Vagina (tissue), 2 donors: ENCODE results near the gene NOP56. TPM values are rescaled to one million over a fixed set of nuclear protein-coding genes. Genes with fewer than 3 reads are reported as not detected.

Experiments used
- DNase-seq, 2 donors: peaks; one replicate each; pipeline ENCODE4 v3.0.0-alpha.2; 2017; ENCODE audit errors: extremely low spot score in 2 of 2
- H3K27ac ChIP-seq: fragments of 200-600 bp; sonication (generic); one replicate; pipeline ENCODE4 v1.5.1; 2019
- H3K27me3 ChIP-seq: fragments of 200-600 bp; sonication (generic); one replicate; pipeline ENCODE4 v1.5.1; 2019
- H3K36me3 ChIP-seq, 2 donors: fragments of 200-600 bp; sonication (generic); one replicate each; pipeline ENCODE4 v1.5.1; 2017 to 2019
- H3K4me1 ChIP-seq: fragments of 200-600 bp; sonication (generic); one replicate; pipeline ENCODE4 v1.5.1; 2019
- H3K4me3 ChIP-seq, 2 donors: fragments of 200-600 bp; sonication (generic); 1 replicate in 1 of 2; 2 replicates in 1 of 2; pipeline ENCODE4 v1.5.1; 2016 to 2019
- H3K9me3 ChIP-seq: fragments of 200-600 bp; sonication (generic); one replicate; pipeline ENCODE4 v1.5.1; 2019
- POLR2A ChIP-seq, 2 donors: fragments of 450-650 bp; IDR thresholded peaks; one replicate each; pipeline ENCODE4 v1.6.1; 2017; ENCODE audit warnings: antibody characterized with exemption in 2 of 2, mild to moderate bottlenecking in 2 of 2, moderate library complexity in 2 of 2
- POLR2AphosphoS5 ChIP-seq, 2 donors: sonication (generic); formaldehyde crosslinking; IDR thresholded peaks; one replicate each; pipeline ENCODE4 v1.9.0; 2017; ENCODE audit warnings: antibody characterized with exemption in 2 of 2, mild to moderate bottlenecking in 2 of 2, low read depth in 1 of 2; ENCODE audit not compliant: insufficient read depth in 1 of 2
- intact Hi-C: fragments of 100-400 bp; cut with DNase I; formaldehyde crosslinking; loops from one replicate; pipeline ENCODE4 v1.15.1; 2023
- total RNA-seq: library from RNA; depleted of rRNA; stranded (reverse); fragments of >200 nt; gene quantifications from one replicate; pipeline ENCODE4 v1.2.3, GENCODE V29; 2016
- TF ChIP-seq, protein P1 (sequence below), 3 experiments: fragments of 450-650 bp in 2 of 3; fragments of 200-600 bp in 1 of 3; sonication (generic) in 1 of 3; IDR thresholded peaks; one replicate each; pipeline ENCODE4 v1.5.1; 2017 to 2019; ENCODE audit warnings: antibody characterized with exemption in 3 of 3, mild to moderate bottlenecking in 2 of 3, moderate library complexity in 2 of 3

The NOP56 gene
- total RNA-seq, 1 donor from 2014 or later: 87.7 TPM

DNA sequence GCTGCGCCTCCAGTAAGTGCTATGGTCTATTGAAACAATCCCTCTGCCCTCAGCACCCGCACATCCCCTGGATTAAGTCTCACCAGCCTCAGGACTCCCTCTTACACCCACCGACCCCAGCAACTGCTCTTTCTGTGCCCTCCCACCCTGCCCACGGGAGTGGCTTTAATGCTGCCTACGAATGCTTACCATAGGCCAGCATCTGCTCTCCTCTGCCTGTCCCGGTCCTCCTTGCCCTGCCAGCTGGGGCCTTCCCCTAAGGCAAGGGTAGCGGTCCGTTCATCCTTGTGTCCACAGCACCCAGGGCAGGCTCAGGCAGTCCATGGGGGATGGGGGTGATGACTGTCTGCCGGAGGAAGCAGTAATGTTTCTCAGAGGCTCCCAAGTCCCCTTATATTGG, 44.2 kb downstream of the NOP56 start:
- Histone ChIP-seq H3K27me3 (no peaks in the 10 kb centered on the region), H3K36me3 (no peaks in the 10 kb centered on the region), H3K4me3 (no peak overlapping the region), H3K27ac (no peak overlapping the region), H3K4me1 (peaks cover 17% of the 10 kb centered on the region), H3K9me3 (no peaks in the 10 kb centered on the region)
- peak; percentile 52 to 62 for DNase-seq
- intact Hi-C loops: no loop called here
- TF ChIP-seq POLR2A (IDR thresholded peaks at IDR 0.05) (no peak), POLR2AphosphoS5 (IDR thresholded peaks at IDR 0.05; ENCODE audit: insufficient read depth in 1 of 2, low read depth in 1 of 2) (no peak)
- TF ChIP-seq, protein P1, sequence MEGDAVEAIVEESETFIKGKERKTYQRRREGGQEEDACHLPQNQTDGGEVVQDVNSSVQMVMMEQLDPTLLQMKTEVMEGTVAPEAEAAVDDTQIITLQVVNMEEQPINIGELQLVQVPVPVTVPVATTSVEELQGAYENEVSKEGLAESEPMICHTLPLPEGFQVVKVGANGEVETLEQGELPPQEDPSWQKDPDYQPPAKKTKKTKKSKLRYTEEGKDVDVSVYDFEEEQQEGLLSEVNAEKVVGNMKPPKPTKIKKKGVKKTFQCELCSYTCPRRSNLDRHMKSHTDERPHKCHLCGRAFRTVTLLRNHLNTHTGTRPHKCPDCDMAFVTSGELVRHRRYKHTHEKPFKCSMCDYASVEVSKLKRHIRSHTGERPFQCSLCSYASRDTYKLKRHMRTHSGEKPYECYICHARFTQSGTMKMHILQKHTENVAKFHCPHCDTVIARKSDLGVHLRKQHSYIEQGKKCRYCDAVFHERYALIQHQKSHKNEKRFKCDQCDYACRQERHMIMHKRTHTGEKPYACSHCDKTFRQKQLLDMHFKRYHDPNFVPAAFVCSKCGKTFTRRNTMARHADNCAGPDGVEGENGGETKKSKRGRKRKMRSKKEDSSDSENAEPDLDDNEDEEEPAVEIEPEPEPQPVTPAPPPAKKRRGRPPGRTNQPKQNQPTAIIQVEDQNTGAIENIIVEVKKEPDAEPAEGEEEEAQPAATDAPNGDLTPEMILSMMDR (IDR thresholded peaks at IDR 0.05): no peak

DNA sequence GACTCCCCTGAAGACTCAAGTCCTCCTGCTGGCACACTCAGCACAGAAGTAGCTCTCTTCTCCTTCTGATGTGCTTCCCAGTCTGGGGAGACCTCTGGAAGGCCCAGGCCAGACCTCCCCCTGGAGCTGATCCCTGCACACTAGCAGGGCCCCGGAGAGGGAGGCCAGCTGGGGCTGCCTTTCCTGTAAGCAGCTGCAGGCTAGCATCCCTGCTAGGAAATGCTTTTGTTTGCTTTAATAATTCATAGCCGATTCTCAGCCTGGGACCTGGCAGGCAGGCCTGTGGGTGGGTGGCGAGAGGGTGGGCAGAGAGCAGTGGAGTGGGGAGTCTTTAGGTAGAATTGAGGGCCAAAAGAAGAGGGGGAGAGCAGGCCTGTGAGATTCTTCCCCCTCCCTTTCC, 45.3 kb downstream of the NOP56 start:
- Histone ChIP-seq H3K9me3 (no peaks in the 10 kb centered on the region), H3K27me3 (no peaks in the 10 kb centered on the region), H3K4me3 (no peak overlapping the region), H3K36me3 (no peaks in the 10 kb centered on the region), H3K4me1 (peaks cover 17% of the 10 kb centered on the region), H3K27ac (no peak overlapping the region)
- DNase-seq: peak; percentile 70 to 93
- intact Hi-C loops: no loop called here
- no peak for TF ChIP-seq POLR2AphosphoS5 (IDR thresholded peaks at IDR 0.05; ENCODE audit: insufficient read depth in 1 of 2, low read depth in 1 of 2)
- TF ChIP-seq POLR2A (IDR thresholded peaks at IDR 0.05): no peak
- TF ChIP-seq, protein P1 (IDR thresholded peaks at IDR 0.05): no peak

DNA sequence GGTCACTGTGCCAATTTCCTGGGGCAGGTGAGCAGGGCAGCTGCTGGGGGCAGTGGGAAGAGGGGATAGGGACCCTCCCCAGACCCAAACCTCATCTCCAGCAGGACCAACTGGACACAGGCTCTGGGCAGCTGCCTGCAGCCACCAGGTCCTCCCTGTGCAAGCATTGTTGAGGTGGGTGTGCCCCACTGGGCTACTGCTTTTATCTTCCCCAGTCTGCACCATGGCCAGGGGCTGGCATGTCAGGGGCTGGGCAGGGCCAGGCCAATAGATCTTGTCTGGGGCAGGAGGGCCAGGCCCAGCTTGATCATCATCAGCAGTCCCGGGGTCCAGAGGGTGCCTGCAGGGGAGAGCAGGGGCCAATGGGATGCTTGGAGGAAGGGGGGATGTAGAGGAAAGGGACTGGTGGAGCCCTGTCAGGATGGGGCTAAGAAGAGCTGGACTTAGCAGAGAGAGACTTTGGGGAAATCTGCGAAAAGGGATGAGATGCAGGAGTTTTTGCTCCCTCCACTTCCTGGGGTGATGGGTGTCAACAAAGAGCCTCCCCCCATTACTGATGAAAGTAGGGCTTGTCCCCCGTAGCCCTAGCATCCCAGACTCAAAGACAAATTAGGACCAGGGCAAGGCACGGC, 45.9 kb downstream of the NOP56 start:
- no peak overlapping the region for H3K27ac ChIP-seq
- peak; percentile 80 to 81 for DNase-seq
- H3K9me3 ChIP-seq: no peaks in the 10 kb centered on the region
- TF ChIP-seq, protein P1 (IDR thresholded peaks at IDR 0.05): no peak
- TF ChIP-seq POLR2AphosphoS5 (IDR thresholded peaks at IDR 0.05; ENCODE audit: insufficient read depth in 1 of 2, low read depth in 1 of 2) (no peak), POLR2A (IDR thresholded peaks at IDR 0.05) (no peak)
- H3K4me3 ChIP-seq: no peak overlapping the region
- H3K4me1 ChIP-seq: peaks cover 17% of the 10 kb centered on the region
- no peaks in the 10 kb centered on the region for H3K27me3 ChIP-seq
- intact Hi-C loops: no loop called here
- H3K36me3 ChIP-seq: no peaks in the 10 kb centered on the region

DNA sequence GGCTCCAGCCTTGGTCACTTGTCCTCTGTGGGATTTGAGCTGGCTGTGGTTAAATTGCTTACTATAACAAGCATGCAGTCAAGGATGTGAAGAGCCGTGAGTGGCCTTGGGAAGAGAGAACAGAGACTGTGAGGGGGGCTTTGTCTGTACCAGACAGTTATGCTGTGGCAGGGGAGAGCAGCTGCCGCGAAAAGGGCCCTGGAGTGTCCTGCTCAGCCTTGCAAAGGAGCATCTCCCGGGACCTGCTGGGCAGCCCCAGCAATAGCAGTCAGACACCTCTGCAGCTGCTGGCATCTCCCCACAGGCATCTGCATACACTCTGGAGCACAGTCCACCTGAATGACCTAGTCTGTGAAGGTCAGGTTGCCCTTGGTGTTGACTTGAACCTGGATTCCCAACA, 46.5 kb downstream of the NOP56 start:
- Histone ChIP-seq H3K27me3 (no peaks in the 10 kb centered on the region), H3K36me3 (no peaks in the 10 kb centered on the region), H3K27ac (no peak overlapping the region), H3K9me3 (no peaks in the 10 kb centered on the region), H3K4me3 (no peak overlapping the region), H3K4me1 (peaks cover 11% of the 10 kb centered on the region)
- TF ChIP-seq POLR2AphosphoS5 (IDR thresholded peaks at IDR 0.05; ENCODE audit: insufficient read depth in 1 of 2, low read depth in 1 of 2): no peak
- no peak for TF ChIP-seq POLR2A (IDR thresholded peaks at IDR 0.05)
- TF ChIP-seq, protein P1 (IDR thresholded peaks at IDR 0.05): no peak
- intact Hi-C loops: no loop called here
- peak in 1 of 2 donors; percentile 81 for DNase-seq

DNA sequence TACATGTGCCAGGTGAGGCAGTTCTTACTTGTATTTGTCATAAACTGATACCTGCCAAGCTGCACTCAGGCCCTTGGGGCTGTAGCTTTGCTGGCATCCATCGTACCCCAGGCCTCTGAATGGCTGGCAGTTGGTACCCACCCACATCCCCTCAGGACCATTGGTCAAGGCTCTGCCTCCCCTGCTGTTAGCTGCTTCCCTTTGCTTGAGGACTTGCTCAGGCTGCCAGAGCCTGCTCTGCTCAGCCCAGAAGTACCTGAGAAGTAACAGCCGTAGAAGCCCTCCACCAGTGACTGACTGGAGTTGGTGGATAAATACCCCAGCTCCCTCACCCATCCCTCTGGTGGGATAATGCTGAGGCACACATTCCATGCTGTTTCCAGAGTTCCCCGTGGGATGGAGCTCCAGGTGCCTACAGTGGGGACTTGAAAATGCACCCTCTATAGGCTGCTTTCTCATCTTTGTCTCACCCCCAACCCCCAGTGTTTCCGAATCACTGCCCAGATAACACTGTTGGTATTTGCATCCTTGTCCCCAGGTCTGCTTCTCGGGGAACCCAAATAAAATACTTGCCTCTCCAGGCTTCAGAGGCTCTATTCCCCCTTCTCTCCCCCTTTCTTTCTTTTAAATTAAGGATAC, 47.5 kb downstream of the NOP56 start:
- no peak for TF ChIP-seq POLR2A (IDR thresholded peaks at IDR 0.05)
- TF ChIP-seq, protein P1 (IDR thresholded peaks at IDR 0.05): no peak
- TF ChIP-seq POLR2AphosphoS5 (IDR thresholded peaks at IDR 0.05; ENCODE audit: insufficient read depth in 1 of 2, low read depth in 1 of 2): no peak
- no peaks in the 10 kb centered on the region for H3K9me3 ChIP-seq
- peak in 1 of 2 donors; percentile 58 for DNase-seq
- H3K27me3 ChIP-seq: no peaks in the 10 kb centered on the region
- intact Hi-C loops: no loop called here
- H3K27ac ChIP-seq: no peak overlapping the region
- H3K4me3 ChIP-seq: no peak overlapping the region
- H3K36me3 ChIP-seq: no peaks in the 10 kb centered on the region
- peaks cover under 1% of the 10 kb centered on the region for H3K4me1 ChIP-seq
